ENCODE data around the gene VPS37D.

- TF ChIP-seq, protein P1, sequence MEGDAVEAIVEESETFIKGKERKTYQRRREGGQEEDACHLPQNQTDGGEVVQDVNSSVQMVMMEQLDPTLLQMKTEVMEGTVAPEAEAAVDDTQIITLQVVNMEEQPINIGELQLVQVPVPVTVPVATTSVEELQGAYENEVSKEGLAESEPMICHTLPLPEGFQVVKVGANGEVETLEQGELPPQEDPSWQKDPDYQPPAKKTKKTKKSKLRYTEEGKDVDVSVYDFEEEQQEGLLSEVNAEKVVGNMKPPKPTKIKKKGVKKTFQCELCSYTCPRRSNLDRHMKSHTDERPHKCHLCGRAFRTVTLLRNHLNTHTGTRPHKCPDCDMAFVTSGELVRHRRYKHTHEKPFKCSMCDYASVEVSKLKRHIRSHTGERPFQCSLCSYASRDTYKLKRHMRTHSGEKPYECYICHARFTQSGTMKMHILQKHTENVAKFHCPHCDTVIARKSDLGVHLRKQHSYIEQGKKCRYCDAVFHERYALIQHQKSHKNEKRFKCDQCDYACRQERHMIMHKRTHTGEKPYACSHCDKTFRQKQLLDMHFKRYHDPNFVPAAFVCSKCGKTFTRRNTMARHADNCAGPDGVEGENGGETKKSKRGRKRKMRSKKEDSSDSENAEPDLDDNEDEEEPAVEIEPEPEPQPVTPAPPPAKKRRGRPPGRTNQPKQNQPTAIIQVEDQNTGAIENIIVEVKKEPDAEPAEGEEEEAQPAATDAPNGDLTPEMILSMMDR (IDR thresholded peaks at IDR 0.05; ENCODE audit: low read length): no peak
- TF ChIP-seq EZH2phosphoT487 (IDR thresholded peaks at IDR 0.05; ENCODE audit: low read length) (no peak), EZH2 (optimal IDR thresholded peaks at IDR 0.05; ENCODE audit: low read depth, low read length) (no peak)
Observed at GRCh38 chr7:73631558-73631957, 36.1 kb upstream of the VPS37D start.
